ENCODE results near the gene PLCH2. TPM values are rescaled to one million over a fixed set of nuclear protein-coding genes. Genes with fewer than 3 reads are reported as not detected.

The PLCH2 gene
- total and polyA plus RNA-seq, 9 of the 15 experiments (the other 6 are each of a cell fraction or from before 2014, with no cell fraction given), result 0.16 TPM; not detected in 8

GRCh38 chr1:2525572-2525919 lies 49.5 kb downstream of the PLCH2 start:
- peaks cover 24 to 77% of the 10 kb centered on the region in 2 experiments; a peak in 4 of 5 replicates for H3K4me1 ChIP-seq (replicated peaks in 1 of 2; ENCODE audit: control insufficient read depth in 2 of 2, insufficient read depth in 2 of 2, low read length in 2 of 2)
- FAIRE-seq, result peak; percentile 15
- ATAC-seq, result peak; percentile 18
- H3K36me3 ChIP-seq (ENCODE audit: control insufficient read depth, insufficient read depth, low read length), result peaks cover 46% of the 10 kb centered on the region
- BruUV-seq (replicated peaks), result no TSS peak
- ChIA-PET CTCF (ENCODE audit: low intra/inter-chr PET ratio) (no interaction called here), POLR2A (interaction anchor here (0.7 to 2.0 kb wide), 10 partner anchors 8 to 73 kb away, joined by 3 to 11 read pairs (median 5); no protein-coding TSS in a partner anchor)
- peaks cover 43% of the 10 kb centered on the region for H4K20me1 ChIP-seq (replicated peaks; ENCODE audit: control insufficient read depth, insufficient read depth, low read length)
- intact Hi-C loops (cut with micrococcal nuclease), result no loop called here
- H3K27ac ChIP-seq (ENCODE audit: extremely low read depth, low read depth, low read length), result peak overlapping the region; percentile 84
- peaks cover 18% of the 10 kb centered on the region for H3K9me1 ChIP-seq (ENCODE audit: control insufficient read depth, insufficient read depth, low read length)
- peak overlapping the region; percentile 99 for H3K4me3 ChIP-seq
- WGBS (ENCODE audit: insufficient coverage, low coverage, missing lambda C conversion rate), result under 1% methylated on average over 20 of the region's 20 CpGs
- H2AFZ ChIP-seq (ENCODE audit: low read depth, low read length), result peak overlapping the region; percentile 51; the same call in 1 of the 2 replicates
- no peaks in the 10 kb centered on the region for H3K9me3 ChIP-seq (replicated peaks; ENCODE audit: control insufficient read depth, insufficient read depth, low read depth, low read length)
- in situ Hi-C loops (cut with MboI), result loop anchor here (25.0 kb wide), 1 partner anchor 338 kb away; the partner anchor contains the start of gene FAAP20
- H3K4me2 ChIP-seq (ENCODE audit: insufficient read depth, low read length), result peak overlapping the region; percentile 87
- peaks cover 12 to 15% of the 10 kb centered on the region in 2 experiments; a peak in 4 of 5 replicates for H3K27me3 ChIP-seq (ENCODE audit: control insufficient read depth in 2 of 2, insufficient read depth in 2 of 2, low read length in 2 of 2)
- H3K79me2 ChIP-seq (ENCODE audit: control insufficient read depth, insufficient read depth, low read length), result peaks cover 47% of the 10 kb centered on the region
- H3K9ac ChIP-seq (ENCODE audit: insufficient read depth in 1 of 2, low read depth in 2 of 2, low read length in 2 of 2), result peak overlapping the region; percentile 92 to 97
- DNase-seq (ENCODE audit: extremely low read depth in 1 of 4, low spot score in 3 of 4), result peak in 3 of 4 experiments; percentile 40 to 60 (median 56)
- TF ChIP-seq SMARCA5 (IDR thresholded peaks at IDR 0.05), result no peak
- TF ChIP-seq HNRNPUL1 (IDR thresholded peaks at IDR 0.05; ENCODE audit: low read length), result no peak
- TF ChIP-seq NKRF (IDR thresholded peaks at IDR 0.05; ENCODE audit: borderline replicate concordance), result peak; percentile 63; the same call in 1 of the 2 replicates
- peak; percentile 80 for TF ChIP-seq HNRNPLL (IDR thresholded peaks at IDR 0.05; ENCODE audit: low read depth, low read length, poor library complexity, severe bottlenecking)
- TF ChIP-seq CTCF (IDR thresholded peaks at IDR 0.05 in 2 of 3, conservative IDR thresholded peaks at IDR 0.05 in 1 of 3; ENCODE audit: insufficient read depth in 2 of 3, low read depth in 1 of 3, low read length in 3 of 3), result 0 out of 6 replicates have a peak, but pooled peaks of 1 of the 3 experiments have one; percentile 5
- peak; percentile 55 for TF ChIP-seq CHD1 (IDR thresholded peaks at IDR 0.05; ENCODE audit: low read length)
- TF ChIP-seq, protein P1, sequence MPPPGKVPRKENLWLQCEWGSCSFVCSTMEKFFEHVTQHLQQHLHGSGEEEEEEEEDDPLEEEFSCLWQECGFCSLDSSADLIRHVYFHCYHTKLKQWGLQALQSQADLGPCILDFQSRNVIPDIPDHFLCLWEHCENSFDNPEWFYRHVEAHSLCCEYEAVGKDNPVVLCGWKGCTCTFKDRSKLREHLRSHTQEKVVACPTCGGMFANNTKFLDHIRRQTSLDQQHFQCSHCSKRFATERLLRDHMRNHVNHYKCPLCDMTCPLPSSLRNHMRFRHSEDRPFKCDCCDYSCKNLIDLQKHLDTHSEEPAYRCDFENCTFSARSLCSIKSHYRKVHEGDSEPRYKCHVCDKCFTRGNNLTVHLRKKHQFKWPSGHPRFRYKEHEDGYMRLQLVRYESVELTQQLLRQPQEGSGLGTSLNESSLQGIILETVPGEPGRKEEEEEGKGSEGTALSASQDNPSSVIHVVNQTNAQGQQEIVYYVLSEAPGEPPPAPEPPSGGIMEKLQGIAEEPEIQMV (tag; conservative IDR thresholded peaks at IDR 0.05; ENCODE audit: low read depth), result peak; percentile 87
- TF ChIP-seq MYC (IDR thresholded peaks at IDR 0.05; ENCODE audit: low read depth, low read length), result no peak
- 0 out of 2 replicates have a peak, but pooled peaks have one; percentile 38 for TF ChIP-seq MYC (CRISPR knock-in tag; IDR thresholded peaks at IDR 0.05; ENCODE audit: borderline replicate concordance, low read depth)
